CD4-positive, alpha-beta T cell (primary cell): ENCODE data around the gene GPR68. TPM values are rescaled to one million over a fixed set of nuclear protein-coding genes. Genes with fewer than 3 reads are reported as not detected.

Experiments
- ATAC-seq: fragments of 200-7000 bp; cut with Tn5 transposase; one replicate; pipeline ENCODE4 v1.10.0; 2022; ENCODE audit warnings: mild to moderate bottlenecking; ENCODE audit not compliant: poor library complexity
- CTCF ChIA-PET: fragments of 350-600 bp; sonication (Branson Sonifier 250); formaldehyde crosslinking; loops from one replicate; lab custom pipeline; 2021; ENCODE audit warnings: antibody characterized with exemption, inconsistent platforms; lab: Charles Lee
- POLR2A ChIA-PET: fragments of 350-600 bp; sonication (Branson Sonifier 250); formaldehyde crosslinking; loops from one replicate; lab custom pipeline; 2021; ENCODE audit warnings: antibody characterized with exemption, inconsistent platforms; lab: Charles Lee
- DNase-seq, 14 experiments: peaks; one replicate each; pipeline ENCODE4 v3.0.0-alpha.2; 2013 to 2020; ENCODE audit warnings: mixed read lengths in 2 of 14
- H3K27ac ChIP-seq, 2 donors: one replicate each; pipeline versions ENCODE4 v1.5.1 to v1.7.0; 2013; ENCODE audit warnings: low read length in 2 of 2, low read depth in 1 of 2, mild to moderate bottlenecking in 1 of 2
- H3K27me3 ChIP-seq, 2 experiments: 1 replicate in 1 of 2; 2 replicates in 1 of 2; pipeline versions ENCODE4 v1.6.1 to v1.7.0; 2013; ENCODE audit warnings: low read length in 2 of 2, control low read depth in 1 of 2, mild to moderate bottlenecking in 1 of 2, moderate library complexity in 1 of 2; ENCODE audit not compliant: insufficient read depth in 2 of 2, control insufficient read depth in 1 of 2
- H3K36me3 ChIP-seq: one replicate; pipeline ENCODE4 v1.6.1; 2013; ENCODE audit warnings: low read length, control low read depth; ENCODE audit not compliant: insufficient read depth
- H3K4me1 ChIP-seq: one replicate; pipeline ENCODE4 v1.6.1; 2013; ENCODE audit warnings: low read length, control low read depth; ENCODE audit not compliant: insufficient read depth
- H3K4me3 ChIP-seq: one replicate; pipeline ENCODE4 v1.5.1; 2013; ENCODE audit warnings: mild to moderate bottlenecking, low read length, moderate library complexity
- H3K9me3 ChIP-seq, 2 experiments: 1 replicate in 1 of 2; 2 replicates in 1 of 2; pipeline versions ENCODE4 v1.6.1 to v1.7.0; 2013; ENCODE audit warnings: low read length in 2 of 2, mild to moderate bottlenecking in 2 of 2, control low read depth in 1 of 2, moderate library complexity in 1 of 2; ENCODE audit not compliant: control insufficient read depth in 1 of 2, insufficient read depth in 1 of 2
- H3K27ac Mint-ChIP-seq: one replicate; pipeline ENCODE4 v1.8.0; 2020; ENCODE audit warnings: mixed read lengths
- H3K27me3 Mint-ChIP-seq: one replicate; pipeline ENCODE4 v1.8.0; 2021; ENCODE audit warnings: mixed read lengths
- H3K36me3 Mint-ChIP-seq: one replicate; pipeline ENCODE4 v1.8.0; 2021; ENCODE audit warnings: low read depth, mixed read lengths
- H3K4me1 Mint-ChIP-seq: one replicate; pipeline ENCODE4 v1.8.0; 2021; ENCODE audit warnings: low read depth, mixed read lengths
- H3K4me3 Mint-ChIP-seq: one replicate; pipeline ENCODE4 v1.8.0; 2020; ENCODE audit warnings: mild to moderate bottlenecking, mixed read lengths
- H3K9me3 Mint-ChIP-seq: one replicate; pipeline ENCODE4 v1.8.0; 2020; ENCODE audit warnings: mixed read lengths
- intact Hi-C, 2 experiments: fragments of 100-400 bp; cut with DNase I in 1 of 2; cut with micrococcal nuclease in 1 of 2; formaldehyde crosslinking; loops; one replicate each; pipeline versions ENCODE4 v1.15.1 to v1.9.0; 2023 to 2025; cut with DNase I, micrococcal nuclease
- total RNA-seq, 174 experiments: library from RNA in 2 of 174; stranded (reverse) in 2 of 174; gene quantifications; one replicate each; pipeline ENCODE4 v1.2.3 and lab custom pipeline; 2021 to 2026
- TF ChIP-seq, protein P1 (sequence below): fragments of 200-600 bp; IDR thresholded peaks from one replicate; pipeline ENCODE4 v1.8.0; 2022; ENCODE audit warnings: antibody characterized with exemption, mild to moderate bottlenecking

The GPR68 gene
- total RNA-seq, 2 experiments from 2014 or later, result 2.8 to 2.9 TPM

DNA sequence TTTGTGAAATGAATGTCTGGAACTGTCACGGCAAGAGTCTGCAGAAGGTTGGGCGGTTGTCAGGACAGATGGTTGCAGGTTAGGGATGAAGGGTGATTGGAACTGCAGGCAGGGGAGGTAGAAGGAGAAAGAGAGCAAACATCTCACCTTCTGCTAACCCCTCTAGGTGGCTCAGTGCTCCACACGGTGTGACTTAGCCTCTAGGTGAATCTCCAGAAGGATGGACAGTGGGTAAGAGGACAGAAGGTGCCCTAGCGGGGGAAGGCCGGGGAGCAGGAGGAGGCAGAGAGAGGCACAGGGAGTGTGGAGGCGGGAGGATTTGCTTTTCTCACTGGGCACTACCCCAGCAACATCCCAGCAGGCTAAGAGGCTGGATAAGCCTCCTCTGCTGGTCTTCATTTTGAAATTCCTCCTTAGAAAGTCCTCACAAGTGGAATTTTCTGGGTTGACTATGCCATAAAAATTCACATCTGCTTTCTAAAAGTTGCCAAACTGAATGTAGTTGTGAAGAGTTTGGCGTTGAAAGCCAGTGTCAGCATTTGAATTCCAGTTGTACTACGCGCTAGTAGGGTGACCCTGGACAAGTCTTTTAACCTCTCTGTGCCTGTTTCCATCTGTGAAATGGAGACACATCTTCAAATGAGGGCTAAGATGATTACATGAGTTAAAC lies 10.7 kb upstream of the GPR68 start:
- DNase-seq, result no peak
- TF ChIP-seq, protein P1, sequence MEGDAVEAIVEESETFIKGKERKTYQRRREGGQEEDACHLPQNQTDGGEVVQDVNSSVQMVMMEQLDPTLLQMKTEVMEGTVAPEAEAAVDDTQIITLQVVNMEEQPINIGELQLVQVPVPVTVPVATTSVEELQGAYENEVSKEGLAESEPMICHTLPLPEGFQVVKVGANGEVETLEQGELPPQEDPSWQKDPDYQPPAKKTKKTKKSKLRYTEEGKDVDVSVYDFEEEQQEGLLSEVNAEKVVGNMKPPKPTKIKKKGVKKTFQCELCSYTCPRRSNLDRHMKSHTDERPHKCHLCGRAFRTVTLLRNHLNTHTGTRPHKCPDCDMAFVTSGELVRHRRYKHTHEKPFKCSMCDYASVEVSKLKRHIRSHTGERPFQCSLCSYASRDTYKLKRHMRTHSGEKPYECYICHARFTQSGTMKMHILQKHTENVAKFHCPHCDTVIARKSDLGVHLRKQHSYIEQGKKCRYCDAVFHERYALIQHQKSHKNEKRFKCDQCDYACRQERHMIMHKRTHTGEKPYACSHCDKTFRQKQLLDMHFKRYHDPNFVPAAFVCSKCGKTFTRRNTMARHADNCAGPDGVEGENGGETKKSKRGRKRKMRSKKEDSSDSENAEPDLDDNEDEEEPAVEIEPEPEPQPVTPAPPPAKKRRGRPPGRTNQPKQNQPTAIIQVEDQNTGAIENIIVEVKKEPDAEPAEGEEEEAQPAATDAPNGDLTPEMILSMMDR, result no peak
- no peaks in the 10 kb centered on the region for H3K9me3 ChIP-seq
- Mint-ChIP-seq H3K27ac (peak overlapping the region; percentile 90), H3K4me1 (peaks cover 78% of the 10 kb centered on the region), H3K36me3 (peaks cover 3% of the 10 kb centered on the region), H3K4me3 (peak overlapping the region; percentile 78), H3K9me3 (no peaks in the 10 kb centered on the region), H3K27me3 (no peaks in the 10 kb centered on the region)
- ATAC-seq, result no peak
- CTCF ChIA-PET, result interaction anchor here (1.3 kb wide), 1 partner anchor 78 kb away, joined by 5 read pairs; no protein-coding TSS in a partner anchor
- H3K27me3 ChIP-seq, result no peaks in the 10 kb centered on the region
- intact Hi-C loops, result no loop called here
- no peaks in the 10 kb centered on the region for H3K36me3 ChIP-seq
- no peak overlapping the region for H3K27ac ChIP-seq
- peaks cover 80% of the 10 kb centered on the region for H3K4me1 ChIP-seq
- POLR2A ChIA-PET, result interaction anchor here (0.6 to 11.0 kb wide), 6 partner anchors 9 to 80 kb away, joined by 3 to 178 read pairs (median 3); partner anchors contain the start of gene GPR68
- H3K4me3 ChIP-seq, result no peak overlapping the region

DNA sequence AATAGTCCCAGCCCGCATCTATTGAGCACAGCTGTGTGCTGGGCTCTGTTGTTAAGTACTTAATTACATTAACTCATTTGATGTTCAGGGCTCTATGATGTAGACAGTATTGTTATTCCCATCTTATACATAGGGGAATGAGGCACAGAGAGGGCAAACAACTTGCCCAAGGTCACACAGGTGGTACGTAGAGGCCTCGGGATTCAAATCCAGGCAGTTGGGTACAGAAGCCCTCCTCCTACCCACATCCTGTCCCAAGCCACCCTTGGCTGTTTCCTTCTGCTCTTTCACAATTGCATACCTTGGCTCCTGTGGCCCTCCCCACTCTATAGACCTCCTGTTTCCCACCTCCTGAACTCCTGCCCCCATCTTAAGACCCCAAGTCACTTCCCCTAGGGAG lies 10.0 kb upstream of the GPR68 start:
- no peaks in the 10 kb centered on the region for H3K27me3 Mint-ChIP-seq
- peak overlapping the region in 1 of 2 donors; percentile 67 for H3K27ac ChIP-seq
- peaks cover 82% of the 10 kb centered on the region for H3K4me1 ChIP-seq
- intact Hi-C loops, result loop anchor here in 1 of 2 experiments (1.0 kb wide), 1 partner anchor 8 kb away; no protein-coding TSS in a partner anchor
- no peaks in the 10 kb centered on the region for H3K9me3 Mint-ChIP-seq
- DNase-seq, result peak in 4 of 14 experiments; percentile 48 to 80 (median 60)
- no peaks in the 10 kb centered on the region for H3K27me3 ChIP-seq
- ChIA-PET POLR2A (interaction anchor here (1.5 to 11.0 kb wide), 2 partner anchors 10 to 12 kb away, joined by 4 to 178 read pairs; partner anchors contain the start of gene GPR68), CTCF (no interaction called here)
- H3K4me3 Mint-ChIP-seq, result peak overlapping the region; percentile 78
- ATAC-seq, result peak; percentile 43
- H3K36me3 Mint-ChIP-seq, result peaks cover 5% of the 10 kb centered on the region
- no peaks in the 10 kb centered on the region for H3K36me3 ChIP-seq
- H3K4me3 ChIP-seq, result peak overlapping the region; percentile 56
- peaks cover 85% of the 10 kb centered on the region for H3K4me1 Mint-ChIP-seq
- H3K9me3 ChIP-seq, result no peaks in the 10 kb centered on the region
- H3K27ac Mint-ChIP-seq, result peak overlapping the region; percentile 90
- TF ChIP-seq, protein P1, result no peak

DNA sequence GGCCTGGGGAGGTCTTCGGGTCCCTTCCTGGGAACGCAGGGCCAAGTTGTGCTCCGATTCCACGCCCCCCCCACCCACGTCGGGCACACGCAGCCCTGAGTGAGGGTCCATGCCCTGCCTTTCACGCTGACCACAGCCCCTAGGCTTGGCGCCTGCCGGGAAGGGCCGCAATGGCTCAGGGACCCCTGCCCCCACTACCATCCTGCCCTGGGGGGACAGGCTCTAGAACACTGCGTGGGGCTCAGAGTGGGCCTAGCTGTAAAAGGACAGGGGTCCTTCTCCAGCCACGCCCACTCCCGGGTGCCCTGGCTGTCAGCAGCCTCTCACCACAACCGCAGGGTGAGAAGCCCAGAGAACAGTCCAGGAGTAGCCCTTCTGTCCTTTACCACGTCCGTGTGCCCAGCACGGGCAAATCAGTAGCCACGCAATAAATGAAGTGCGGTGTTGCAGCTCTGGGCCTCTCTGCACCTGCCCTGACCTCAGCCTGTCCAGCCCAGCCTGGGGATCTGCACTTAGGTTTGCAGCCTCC lies 9.4 kb upstream of the GPR68 start:
- no peaks in the 10 kb centered on the region for H3K9me3 ChIP-seq
- peaks cover 88% of the 10 kb centered on the region for H3K4me1 ChIP-seq
- Mint-ChIP-seq H3K27ac (peak overlapping the region; percentile 90), H3K4me1 (peaks cover 89% of the 10 kb centered on the region), H3K36me3 (peaks cover 5% of the 10 kb centered on the region), H3K4me3 (peak overlapping the region; percentile 78), H3K9me3 (no peaks in the 10 kb centered on the region), H3K27me3 (no peaks in the 10 kb centered on the region)
- TF ChIP-seq, protein P1, result no peak
- ChIA-PET CTCF (no interaction called here), POLR2A (interaction anchor here (1.5 to 11.0 kb wide), 2 partner anchors 11 kb away, joined by 4 to 178 read pairs; partner anchors contain the start of gene GPR68)
- intact Hi-C loops, result loop anchor here in 1 of 2 experiments (1.0 kb wide), 1 partner anchor 8 kb away; no protein-coding TSS in a partner anchor
- ATAC-seq, result no peak
- no peaks in the 10 kb centered on the region for H3K27me3 ChIP-seq
- no peaks in the 10 kb centered on the region for H3K36me3 ChIP-seq
- H3K27ac ChIP-seq, result peak overlapping the region; percentile 63 to 67
- peak in 3 of 14 experiments; percentile 29 to 46 (median 35) for DNase-seq
- H3K4me3 ChIP-seq, result peak overlapping the region; percentile 56
